ENCODE data around the gene FAT4.

The FAT4 gene

DNA sequence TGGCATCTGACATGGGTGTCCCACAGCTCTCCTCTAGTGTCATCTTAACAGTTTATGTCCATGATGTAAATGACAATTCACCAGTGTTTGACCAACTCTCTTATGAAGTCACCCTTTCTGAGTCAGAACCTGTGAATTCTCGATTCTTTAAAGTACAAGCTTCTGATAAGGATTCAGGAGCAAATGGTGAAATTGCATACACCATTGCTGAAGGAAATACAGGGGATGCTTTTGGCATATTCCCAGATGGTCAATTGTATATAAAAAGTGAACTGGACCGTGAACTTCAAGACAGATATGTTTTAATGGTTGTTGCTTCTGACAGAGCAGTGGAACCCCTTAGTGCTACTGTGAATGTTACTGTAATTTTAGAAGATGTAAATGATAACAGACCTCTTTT lies 4.6 kb downstream of the FAT4 start:
- no peak for DNase-seq

DNA sequence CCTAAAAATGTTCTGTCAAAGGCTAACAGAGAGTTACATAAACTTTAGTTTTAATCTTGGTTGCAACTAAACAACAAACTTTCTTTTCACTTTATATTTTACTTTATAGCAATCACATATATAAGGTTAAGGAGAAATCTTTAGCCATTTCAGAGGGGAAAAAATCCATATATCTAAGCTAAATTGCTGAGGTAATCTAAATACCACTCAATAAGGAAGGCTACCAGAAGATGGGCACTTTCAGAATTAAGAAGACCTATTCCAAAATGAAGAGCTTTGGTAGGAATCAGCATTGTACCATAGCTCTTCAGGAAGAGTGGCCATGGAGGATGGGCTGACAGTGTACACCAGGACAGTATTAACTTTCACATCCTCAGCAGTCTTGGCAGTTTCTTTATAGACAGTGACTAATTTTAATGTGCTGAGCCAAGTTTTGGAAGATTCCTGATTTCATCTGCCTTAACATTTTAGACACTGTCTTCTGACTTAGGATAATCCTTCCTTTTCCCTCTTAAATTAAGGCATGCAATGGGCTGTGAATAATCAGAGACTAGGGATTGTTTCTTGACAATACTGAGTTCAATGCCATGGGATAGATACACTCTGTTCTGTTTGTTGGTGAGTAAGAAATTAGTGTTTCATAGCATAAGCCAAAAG lies 7.1 kb downstream of the FAT4 start:
- DNase-seq = no peak

DNA sequence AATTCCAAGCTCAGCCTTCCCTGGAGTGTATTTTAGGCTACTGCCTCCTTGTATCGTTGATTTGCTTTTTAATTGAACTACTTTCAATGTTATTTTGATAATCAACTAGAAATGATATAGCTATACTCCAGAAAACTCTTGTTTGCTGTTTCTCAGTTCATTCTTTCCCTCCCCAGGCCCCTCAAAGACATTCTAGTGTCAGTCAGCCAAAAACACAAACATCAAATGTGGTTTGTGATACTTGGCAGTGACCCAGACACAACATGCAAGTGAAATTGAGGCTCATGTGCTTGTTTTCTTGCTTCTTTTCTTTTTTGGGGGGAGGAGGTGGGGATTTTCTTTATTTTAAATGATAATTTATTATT lies 7.6 kb downstream of the FAT4 start:
- no peak for DNase-seq

DNA sequence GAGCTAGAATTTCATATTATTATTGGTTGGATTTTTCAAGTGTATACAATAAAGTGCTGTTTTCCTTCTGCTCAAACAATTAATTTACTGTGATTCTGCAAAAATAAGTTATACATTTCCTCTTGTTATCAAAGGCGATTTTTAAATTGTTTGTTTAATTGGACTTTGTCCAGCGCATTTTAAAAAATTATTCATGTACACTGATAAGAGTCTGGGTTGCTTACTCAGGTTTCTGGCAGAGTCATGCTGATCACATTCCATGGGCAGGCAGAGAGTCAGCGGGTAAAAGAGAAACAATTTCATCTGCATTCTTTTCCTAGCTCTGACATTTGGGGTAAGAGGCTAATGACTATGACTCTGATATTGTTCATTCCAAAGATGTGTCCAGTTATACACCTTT lies 8.9 kb downstream of the FAT4 start:
- no peak for DNase-seq

DNA sequence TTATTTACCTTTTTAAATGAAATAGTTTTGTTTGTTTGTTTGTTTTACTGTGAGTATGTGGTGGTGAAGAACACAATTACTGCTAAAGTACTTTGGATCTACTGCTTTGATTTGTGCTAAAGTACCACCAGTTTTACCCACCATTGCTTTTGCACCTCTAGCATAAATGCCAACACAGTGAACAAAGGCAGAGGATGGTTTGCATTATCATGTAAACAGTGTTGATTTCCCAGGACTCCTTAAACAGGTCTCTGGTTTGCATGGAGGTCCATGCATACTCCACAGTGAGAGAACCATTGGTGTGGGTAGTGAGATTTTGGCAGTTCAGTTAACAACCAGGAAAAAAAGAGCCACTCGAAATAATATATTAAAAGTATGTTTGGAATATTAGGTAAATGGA lies 11.0 kb downstream of the FAT4 start:
- DNase-seq = no peak

DNA sequence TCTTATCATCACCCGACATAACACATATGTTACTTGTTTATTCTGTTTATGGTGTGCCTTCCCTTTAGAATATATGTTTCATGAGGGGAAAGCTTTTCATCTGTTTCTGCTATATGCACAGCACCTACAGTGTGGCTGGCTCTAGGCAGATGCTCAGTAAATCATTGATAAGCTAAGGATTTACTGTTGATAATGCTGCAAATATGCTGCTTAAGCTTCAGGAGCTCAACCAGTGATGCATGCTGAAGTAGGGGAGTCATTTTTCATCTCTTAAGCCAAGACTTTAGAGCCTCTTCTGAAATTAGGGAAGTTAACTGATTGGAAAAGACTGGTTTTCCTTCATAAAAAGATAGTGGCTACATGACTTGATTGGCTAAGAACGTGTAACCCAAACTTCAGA lies 16.4 kb downstream of the FAT4 start:
- no peak for DNase-seq

DNA sequence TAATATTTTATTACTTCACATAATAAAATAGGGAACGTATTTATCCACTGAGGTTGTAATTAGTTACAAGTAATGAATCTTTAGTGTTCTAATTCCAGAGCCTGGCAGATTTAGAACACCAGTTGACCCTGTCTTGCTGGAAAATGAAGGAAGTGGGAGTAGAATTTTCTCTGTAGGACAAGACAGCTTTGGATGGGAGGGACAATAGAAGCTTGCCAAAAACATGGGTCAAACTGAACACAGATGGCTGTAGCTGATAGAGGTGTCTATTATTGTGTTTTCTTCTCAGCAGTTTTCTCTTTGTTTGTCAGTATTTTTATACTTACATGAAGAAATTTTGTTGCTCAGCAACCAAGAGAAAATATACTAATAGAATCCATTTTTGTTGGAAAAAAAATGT lies 20.2 kb downstream of the FAT4 start:
- DNase-seq = no peak

DNA sequence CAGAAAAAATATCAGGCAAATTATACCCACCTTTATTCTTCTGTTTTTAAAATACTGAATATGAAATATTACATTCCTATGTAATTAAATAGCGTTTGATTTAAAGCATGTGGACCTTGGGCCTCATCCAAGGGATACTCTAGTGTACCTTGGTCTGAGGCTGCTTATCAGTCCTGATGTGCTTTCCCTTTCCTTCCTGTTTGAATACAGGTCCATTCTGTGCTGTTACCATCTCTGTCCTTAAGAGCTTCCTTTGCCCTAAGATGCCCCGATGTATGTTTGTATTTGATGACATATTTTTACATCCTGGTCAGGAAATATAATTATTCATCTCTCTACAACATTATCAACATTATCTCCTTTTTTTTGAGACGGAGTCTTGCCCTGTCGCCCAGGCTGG lies 24.1 kb downstream of the FAT4 start:
- no peak for DNase-seq

DNA sequence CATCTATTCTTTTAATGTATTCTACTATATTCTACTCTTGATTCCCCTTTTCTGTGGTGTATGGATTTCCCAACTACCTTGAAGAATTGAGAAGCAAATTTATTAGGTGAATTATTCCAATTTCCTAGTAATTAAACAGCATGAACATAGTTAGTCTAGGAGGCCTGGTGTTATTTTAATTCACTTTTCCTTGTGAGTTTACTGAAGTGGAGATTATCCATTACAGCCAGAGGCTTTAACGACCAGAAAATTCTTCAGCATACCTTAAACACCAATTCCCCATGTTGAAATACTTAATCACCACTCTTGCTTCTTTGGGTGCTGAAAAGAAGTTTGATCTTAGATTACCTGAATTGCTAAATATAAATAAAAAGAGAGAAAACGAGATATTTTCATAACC lies 29.4 kb downstream of the FAT4 start:
- DNase-seq = no peak

DNA sequence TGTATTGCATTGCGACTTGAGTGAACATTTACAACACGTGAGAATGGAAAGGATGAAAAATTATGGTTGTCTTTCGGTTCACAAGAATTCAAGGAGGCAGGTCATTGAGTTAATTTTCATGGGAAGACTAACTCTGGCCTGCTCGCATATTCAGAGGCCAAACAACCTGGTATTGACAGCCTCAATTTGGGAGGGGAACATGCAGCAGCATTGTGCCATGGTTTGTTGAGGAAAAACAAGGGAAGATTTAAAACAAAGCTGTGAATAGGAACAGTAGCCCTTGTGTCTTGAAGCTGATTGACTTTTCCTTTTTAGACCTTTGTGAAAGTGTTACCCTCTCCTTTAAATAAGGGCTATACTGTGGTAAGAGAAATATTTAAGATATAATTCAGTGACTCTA lies 31.9 kb downstream of the FAT4 start:
- DNase-seq = no peak

DNA sequence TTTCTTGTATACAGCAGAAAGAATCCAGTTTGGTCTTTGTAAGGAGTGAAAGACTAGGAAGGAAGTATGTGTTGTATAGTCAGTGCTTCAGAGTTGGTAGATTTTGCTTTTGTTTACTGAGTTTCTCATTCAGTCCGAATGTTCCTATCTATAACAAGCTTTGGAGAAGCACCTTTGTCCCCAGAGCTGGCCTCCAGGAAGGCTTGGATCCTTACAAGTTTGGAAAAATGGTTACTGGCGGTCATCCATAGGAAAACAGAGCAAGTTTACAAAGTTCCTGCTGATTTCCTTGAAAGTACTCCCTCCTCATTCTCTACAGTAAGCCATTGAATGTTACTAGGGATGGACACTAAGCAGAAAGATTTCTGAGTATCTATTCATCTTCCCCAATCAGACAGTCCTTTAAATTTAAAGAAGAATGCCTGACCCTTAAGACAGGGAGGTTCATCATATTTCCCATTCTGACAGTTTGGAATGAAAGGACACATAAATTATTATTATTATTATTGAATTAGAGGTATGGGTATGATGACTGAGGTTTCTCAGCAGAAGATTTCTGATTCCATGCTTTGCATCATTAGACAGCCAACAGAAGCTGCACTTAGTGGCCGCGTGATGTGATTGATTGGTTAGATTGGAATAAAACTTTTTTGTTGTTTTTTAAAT lies 35.8 kb downstream of the FAT4 start:
- no peak for DNase-seq

DNA sequence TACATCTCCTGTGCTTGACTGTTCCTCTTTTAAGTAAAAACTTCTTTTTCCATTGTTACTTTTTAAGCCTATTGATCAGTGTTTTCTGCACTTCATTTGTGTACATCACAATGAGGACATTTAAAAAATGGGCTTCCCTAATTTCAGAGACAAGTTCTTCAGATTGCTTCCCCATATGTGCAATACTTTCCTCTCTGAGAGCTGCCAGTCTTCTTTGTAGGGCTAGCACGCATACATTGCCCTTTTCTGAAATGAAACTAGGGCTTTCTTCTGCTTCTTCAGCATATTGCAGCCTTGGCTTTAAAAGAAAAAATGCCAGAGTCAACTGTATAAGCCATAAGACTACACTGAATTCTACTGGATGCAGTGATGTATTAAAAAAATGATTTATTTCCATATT lies 37.8 kb downstream of the FAT4 start:
- no peak for DNase-seq

DNA sequence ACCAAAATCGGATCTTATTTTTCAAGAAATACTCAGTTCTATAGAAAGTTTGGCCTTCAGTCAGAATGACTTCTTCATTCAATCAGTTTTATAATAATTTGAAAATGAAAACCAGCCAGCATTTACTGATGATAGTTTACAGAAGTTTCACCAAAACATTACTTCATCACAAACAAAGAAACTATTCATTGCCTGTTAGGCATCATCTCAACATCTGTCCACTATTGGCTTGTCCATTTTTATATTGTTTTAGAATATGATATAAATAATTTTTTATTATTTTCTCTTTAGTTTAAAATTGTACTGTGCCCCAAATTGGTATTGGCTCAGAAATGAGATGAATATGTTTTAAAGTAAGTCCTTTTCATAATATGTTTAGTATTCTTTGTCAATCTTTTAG lies 38.4 kb downstream of the FAT4 start:
- no peak for DNase-seq

DNA sequence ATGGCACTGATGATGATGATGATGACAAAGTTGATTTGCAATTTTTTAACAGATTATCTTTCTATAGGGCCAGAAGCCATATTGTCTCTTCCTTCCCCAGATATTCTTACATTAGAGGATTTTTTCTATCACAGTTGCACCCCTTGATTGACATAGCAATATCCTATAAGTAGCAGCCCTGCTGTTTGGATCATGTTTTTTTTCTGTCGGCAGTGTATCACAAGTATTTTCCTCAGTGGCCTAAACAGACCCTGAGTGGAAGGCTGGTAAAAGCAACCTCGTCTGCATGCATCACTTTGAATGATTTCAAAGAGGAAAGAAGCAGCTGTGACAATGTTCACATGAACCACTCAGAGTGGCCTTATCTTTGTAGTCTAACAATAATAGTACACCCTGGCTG lies 41.0 kb downstream of the FAT4 start:
- DNase-seq = no peak

DNA sequence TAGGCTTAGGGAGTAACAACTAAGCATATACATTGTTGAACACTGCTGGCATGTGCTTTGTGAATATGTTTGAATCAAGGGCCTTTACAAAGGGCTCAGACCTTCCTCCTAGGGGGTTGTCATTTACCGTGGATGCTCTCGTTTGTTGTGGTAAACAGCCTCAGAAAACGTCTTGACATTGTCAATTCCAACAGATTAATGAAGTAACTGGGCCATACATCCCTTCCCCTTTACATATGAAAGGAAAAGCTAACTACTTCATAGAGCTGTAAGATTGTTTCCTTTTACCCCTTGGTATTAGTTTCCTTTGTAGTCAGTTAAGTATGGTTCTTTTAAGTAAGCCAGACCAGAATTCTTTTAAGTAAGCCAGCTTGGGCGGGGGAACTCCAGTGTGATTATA lies 42.9 kb downstream of the FAT4 start:
- no peak for DNase-seq

DNA sequence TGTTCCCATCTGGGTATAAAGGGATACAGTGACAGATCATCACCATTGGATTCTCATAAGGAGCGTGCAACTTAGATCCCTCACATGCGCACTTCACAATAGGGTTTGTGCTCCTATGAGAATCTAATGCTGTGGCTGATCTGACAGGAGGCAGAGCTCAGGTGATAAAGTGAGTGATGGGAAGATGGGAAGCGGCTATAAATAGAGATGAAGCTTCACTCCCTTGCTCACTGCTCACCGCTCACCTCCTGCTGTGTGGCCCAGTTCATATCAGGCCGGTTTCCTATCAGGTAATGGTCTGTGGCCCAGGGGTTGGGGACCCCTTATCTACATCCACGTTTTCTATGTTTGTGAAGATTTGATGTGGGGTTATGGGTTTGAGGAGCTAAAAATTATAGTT lies 43.7 kb downstream of the FAT4 start:
- no peak for DNase-seq

DNA sequence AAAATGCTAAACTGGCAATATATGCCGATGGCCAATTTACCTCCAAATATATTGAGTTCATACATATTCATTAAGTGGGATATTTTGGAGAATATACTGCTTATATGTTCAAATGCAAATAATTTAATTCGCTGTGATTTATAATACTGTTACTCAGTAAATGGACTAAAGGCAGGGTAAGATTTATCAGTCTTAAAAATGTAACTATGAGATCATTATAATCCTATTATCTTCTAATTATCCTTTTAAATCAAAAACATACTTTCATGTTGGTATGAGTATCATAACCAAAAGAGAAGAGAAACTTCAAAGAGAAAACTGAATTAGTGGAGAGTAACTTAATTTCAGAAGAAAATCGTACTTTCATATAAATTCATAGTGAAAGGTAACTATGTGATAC lies 44.6 kb downstream of the FAT4 start:
- DNase-seq = no peak

DNA sequence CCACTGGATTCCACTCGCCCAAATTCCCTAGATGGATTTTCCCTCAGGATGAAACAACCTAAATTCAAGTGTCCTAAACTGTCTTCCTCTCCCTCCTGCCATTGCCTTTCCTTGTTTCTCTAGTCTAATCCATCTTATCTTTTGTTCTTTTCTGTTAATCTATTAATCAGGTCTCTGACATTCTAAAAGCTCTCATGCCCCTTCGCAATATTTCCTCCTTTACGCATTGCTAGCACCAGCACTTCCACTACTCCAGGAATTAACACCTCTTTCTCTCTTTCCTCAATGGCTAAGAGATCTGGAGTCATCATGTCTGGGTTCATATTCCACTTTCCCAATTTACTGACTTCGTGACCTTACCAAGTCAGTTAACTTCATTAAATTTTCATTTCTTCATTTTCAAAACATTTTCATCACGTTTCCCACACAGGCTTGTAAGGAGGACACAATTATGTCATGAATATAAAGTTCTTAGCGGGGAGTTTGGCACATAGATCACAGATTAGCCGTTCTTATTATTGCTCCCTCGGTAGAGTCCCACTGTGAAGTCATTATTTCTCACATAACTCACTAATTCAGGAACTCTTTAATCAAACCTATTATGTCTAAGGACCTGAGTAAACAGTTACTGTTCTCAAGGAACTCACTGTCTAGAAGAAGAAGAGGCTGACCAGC lies 45.3 kb downstream of the FAT4 start:
- no peak for DNase-seq

DNA sequence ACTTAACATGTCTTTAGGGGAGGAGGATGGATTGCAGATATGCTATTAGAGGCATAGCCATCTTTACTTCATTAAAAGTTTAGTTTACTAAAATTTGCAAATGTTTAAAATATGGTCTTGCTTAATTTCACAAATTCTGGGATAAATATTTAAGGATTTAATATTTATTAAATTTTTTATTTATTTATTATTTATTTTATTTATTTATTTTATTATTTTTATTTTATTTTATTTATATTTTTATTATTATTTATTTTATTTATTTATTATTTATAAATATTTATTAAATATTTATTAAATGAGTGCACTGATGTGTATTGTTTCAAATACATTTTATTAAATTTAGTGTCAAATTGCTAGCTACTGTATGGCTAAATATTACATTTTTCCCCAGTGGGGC lies 46.0 kb downstream of the FAT4 start:
- no peak for DNase-seq

Measured in NCI-H146 (cell line).